ENCODE data around the gene NRP1.

DNA sequence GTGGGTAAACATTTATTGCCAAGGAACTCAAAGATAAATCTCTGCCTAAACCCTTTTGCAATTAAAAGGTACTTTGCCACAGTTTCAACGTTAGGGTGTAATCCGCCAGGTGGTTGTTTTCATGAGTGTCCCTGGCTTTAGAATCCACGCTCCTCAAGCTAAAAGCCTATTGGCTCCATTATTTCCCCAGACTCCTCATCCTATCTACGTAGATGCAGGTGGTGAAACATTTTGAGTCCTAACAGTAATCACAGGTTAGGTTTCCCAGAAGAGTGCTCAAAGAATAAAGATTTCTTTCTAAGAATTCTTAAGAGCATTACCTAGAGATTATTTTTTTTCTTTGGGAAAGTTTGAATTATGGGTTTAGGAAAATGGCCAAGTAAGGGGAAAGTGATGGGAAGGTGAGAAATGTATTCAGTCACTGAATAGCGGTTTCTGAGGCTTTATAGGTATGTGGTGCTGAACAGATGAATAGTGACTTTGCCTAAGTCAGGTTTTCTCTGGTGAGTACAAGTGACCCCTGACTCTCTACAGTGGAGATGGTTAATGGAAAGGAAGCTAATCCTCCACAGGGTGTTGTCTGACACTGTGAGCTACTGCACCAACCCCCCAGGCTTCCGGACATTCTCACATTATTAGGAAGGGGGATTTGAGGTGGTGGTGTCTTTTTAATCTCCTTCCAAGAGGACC, 60.2 kb downstream of the NRP1 start:
- TF ChIP-seq CTCF (IDR thresholded peaks at IDR 0.05) (no peak), POLR2A (IDR thresholded peaks at IDR 0.05) (no peak), POLR2AphosphoS5 (IDR thresholded peaks at IDR 0.05) (no peak)
